Hematopoietic multipotent progenitor cell treated with erythropoietin and hydrocortisone succinate and interleukin-3 and kit ligand, for 15 days (in vitro differentiated cells): ENCODE measurements around the gene TFCP2L1.

Source experiments
- DNase-seq: peaks from one replicate; pipeline ENCODE4 v3.0.0-alpha.2; 2015; ENCODE audit warnings: low spot score

TFCP2L1 gene

DNA sequence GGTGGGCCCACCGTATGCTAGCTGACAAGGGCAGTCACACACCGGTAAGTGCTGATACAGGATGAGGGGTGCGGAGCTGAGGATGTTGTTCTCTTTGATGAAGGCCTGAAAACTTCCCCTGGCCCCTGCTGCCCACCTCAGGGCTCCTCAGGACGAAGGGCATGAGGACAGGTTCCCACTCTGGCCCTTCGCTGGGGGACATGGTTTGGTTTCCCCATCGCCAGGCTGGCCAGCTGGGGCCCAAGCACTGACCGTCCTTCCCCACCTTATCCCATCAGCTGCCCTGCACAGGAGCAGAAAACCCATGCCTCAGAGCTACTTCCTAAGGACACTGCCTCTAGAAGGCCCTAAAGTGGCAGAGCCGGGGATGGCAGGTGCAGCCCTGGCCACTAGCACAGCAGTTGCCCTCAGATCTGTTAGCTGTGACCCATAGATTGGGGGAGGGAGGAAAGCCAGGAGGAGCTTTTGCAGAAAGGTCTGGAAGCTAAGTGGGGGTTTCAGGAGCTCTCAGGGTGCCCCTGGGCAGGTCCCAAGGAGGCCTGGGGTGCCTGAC lies 66.5 kb downstream of the TFCP2L1 start:
- DNase-seq, result no peak

GRCh38 chr2:121217627-121218026 lies 67.4 kb downstream of the TFCP2L1 start:
- no peak for DNase-seq

DNA sequence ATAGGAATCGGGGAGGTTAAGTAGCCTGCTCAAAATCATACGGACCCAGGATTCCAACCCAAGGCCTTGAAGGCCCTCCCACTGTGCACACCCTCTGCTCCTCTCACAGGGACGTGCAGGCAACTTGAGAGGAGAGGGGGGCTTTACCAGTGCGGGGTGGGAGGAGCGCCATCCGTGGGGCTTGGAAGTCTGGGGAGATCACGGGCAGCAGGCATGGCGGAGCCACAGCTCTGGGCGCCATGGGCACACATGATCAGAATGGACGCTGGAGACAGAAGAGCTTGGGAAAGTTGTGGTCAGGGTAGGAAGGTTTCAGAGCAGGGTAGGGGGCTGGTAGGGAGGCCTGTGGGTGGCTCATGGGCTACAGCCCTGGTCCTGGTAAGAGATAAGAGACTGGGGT lies 70.7 kb downstream of the TFCP2L1 start:
- no peak for DNase-seq

DNA sequence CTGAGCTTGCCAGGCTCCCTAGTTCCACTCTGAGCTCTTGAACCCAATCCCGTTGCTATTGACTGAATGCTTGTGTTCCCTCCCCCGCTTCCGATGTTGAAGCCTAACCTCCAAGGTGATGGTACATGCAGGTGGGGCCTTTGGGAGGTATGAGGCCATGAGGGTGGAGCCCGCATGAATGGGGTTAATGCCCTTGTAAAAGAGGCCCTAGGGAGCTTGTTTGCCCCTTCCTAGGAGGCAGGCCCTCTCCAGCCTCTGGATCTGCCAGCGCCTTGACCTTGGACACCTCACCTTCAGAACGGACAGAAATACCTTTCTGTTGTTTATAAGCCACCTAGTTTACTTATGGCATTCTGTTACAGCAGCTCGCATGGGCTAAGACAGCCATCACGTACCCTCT lies 71.6 kb downstream of the TFCP2L1 start:
- no peak for DNase-seq

GRCh38 chr2:121212661-121213325 lies 72.2 kb downstream of the TFCP2L1 start:
- no peak for DNase-seq

DNA sequence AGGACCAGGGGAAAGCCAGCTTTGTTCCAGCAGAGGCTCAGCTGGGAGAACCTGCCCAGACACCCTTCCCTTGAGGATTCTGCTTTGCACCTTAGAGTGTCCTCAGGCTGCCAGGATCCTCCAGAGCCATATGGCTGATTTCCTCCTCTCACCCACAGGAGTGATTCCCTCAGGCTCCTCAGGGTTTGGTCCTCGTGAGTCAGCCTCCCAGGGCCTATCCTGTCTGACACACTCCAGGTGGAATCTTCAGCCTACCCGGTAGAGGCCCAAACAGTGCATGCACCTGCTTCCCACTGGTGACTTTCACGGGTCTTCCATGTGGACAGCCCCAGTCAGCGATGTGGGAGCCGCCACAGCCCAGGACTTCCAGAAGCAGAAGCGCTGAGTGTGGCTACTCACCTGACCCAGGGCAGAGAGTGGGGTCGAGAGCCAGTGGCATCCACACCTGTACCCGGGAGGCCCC lies 73.3 kb downstream of the TFCP2L1 start:
- no peak for DNase-seq

DNA sequence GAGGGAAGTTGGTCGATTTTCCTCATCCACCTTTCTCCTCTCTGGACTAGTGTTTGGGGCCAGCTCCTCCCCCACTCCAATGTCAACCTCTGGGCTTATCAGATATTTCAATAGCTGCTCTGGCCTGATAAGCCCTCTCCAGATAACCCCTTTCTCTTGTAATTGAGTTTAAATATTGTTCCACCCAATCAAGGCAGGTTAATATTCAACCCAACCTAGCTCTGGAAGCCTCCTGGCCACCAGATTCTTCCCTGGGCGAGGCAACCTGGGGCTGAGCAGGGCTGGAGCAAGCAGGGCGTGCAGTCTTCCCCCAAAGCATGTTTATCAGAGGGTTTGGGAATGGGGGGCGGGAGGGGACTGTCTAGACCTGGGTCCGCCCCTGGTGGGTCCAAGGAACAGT lies 73.8 kb downstream of the TFCP2L1 start:
- no peak for DNase-seq

DNA sequence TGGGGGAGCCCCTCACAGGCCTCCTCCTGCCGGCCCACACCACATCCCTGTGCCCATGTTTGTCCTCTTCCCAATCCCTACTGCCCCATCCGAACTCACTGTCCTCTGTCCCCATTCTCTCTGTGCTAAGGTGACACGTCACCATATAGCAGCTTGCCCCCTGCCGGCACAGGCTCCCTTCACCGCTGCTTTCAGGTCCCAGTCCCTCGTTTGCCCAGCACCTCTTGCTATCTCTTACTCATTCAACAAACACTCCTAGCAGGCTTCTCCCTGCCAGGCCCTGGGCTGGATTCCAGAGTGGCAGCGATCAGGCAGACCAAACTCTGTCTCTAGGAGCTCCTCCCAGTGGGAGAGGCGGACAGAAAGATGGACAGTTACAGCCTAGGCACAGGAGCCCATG lies 74.3 kb downstream of the TFCP2L1 start:
- no peak for DNase-seq

GRCh38 chr2:121209014-121209610 lies 75.9 kb downstream of the TFCP2L1 start:
- no peak for DNase-seq

GRCh38 chr2:121207494-121207893 lies 77.5 kb downstream of the TFCP2L1 start:
- no peak for DNase-seq

GRCh38 chr2:121205321-121205942 lies 79.6 kb downstream of the TFCP2L1 start:
- no peak for DNase-seq

- DNase-seq, result no peak
Observed at GRCh38 chr2:121203591-121204249, 81.3 kb downstream of the TFCP2L1 start.

- DNase-seq, result no peak
Observed at GRCh38 chr2:121202541-121203310, 82.3 kb downstream of the TFCP2L1 start.

DNA sequence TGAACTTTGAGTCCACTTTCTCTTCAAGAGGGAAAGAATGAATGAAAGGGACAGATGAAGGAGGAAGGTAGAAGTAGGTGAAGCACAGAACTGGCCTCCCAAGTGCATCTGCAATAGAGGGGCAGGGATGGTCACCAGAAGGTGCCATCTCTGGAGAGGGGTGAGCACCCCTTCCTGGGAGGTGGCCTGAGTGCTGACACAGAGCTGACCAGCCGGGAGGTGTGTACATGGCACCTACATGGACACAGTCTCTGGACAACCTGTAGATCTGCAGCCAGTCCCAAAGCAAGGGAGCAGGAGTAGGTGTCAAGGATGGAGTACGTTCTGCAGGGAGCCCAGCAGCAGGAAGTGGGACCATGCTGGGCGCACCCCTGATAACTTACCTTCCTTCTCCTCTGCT lies 83.2 kb downstream of the TFCP2L1 start:
- DNase-seq, result no peak

DNA sequence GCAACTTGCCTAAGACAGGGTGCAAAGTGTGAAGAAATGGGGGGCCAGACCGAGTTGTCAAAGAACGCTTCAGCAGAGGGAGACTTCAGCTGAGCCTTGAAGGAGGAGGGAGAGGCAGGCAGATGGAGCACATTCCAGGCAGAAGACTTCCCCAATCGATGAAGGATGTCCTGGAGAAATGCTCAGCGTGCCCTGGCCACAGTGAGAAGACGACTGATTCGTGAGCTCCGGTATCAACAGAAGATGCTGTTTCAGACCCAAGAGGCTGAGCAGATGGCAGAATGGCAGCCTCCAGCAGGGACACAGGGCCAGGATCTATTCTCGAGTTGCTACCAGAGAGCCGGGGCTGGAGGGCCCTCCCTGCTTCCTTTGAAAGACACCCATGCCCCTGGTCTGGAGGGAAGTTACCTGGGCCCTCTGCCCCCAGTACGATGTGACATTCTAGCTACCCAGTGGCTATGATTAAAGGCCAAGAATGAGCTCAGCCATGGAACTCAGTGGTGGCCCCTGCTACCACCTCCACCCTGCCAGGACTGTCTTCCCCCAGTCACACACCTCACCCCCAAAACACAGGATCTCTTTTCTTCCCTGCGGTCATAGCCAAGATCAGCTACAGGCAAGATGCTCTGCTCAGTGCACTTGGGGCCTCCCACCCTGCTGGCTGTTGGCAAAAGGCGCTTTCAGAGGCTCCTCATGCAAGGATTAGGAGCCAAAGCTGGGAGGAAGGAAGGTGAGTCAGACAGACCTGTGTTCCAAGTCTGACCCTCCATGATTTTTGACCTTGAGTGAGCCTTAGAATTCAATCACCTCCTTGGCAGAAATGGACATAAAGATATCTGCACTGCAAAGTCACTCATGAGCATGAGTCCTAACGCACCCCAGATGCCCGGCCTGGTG lies 84.3 kb downstream of the TFCP2L1 start:
- DNase-seq, result no peak

DNA sequence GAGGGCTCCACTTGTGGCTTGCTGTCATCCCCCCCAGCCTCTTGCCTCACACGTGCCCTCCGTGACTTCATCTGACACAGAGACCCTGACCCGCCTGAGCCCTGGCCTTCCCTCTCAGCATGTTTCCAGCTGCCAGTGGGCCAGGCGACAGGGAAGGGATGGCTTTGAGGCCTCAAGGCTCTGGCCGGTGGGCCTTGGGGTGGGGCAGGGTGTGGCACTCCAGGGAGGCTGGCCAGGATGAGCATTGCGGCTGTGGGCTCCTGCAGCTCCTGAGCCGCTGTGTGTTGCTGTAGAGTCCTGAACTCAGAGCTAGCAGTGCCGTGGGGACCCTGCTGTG lies 85.0 kb downstream of the TFCP2L1 start:
- DNase-seq, result no peak

DNA sequence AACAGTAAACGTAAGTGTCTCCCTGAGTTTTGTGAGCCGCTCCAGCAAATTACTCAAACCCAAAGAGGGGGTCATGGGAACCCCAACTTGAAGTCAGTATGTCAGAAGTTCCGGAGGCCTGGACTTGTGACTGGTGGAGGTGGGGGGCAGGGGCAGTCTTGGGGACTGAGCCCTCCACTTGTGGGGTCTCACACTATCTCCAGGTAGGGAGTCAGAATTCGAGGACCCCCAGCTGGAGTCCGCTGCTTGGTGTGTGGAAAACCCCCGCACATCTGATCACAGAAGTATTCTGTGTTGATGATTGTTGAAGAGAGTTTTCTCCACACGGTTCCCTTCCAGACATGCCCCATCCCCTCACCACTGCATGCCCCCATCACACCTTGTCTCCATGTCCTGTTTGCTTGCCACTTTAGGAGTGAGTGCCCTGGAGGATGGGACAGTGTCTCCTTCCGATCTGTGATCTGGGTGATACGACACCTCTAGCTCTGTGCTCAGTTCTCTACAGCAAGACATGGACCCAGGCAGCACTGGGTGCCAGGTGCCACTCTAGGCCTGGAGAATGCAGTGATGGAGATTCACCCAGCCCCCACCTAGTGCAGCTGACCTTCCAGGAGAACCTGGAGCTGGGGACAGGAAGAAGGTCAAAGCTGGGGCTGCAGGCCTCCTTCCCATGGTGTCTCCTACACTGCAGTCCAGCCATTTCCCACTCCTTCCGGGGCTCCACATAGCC lies 85.6 kb downstream of the TFCP2L1 start:
- DNase-seq, result no peak

DNA sequence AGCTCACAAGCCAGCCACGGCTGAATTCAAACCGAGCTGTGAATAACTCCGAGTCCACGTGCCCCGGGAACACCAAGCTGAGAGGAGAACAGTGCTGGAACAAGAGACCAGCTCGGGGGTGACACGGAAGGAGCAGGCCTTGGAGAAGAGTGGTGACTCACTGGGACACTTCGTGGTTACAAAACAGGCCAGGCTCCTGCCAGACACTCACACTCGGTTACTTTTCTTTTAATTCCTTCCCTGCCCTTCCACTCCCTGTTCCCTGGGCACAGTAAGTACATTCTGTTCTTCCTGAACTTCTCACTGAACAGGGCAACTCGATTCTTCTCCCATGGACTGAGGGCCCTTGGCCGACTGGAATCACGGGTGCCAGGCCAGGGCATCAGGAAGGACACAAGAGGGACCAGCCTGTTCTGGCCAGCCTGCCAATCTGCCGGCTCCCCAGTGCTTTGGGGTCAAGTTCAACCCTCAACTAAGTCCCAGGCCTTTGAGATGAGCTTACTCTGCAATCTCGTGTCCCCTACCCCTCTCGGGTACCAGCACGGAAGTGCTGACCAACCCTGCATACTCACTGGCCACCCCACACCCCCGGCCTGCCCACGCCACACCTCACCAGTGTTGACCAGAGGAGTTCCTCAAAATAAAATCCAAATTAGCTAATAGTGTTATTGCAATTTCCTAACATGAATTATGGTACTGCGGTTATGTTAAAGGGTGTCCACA lies 87.5 kb downstream of the TFCP2L1 start:
- no peak for DNase-seq

GRCh38 chr2:121196849-121197155 lies 88.2 kb downstream of the TFCP2L1 start:
- no peak for DNase-seq
